NCI-H2029 treated with DMSO at 0.1 percent for 48 hours (cell line): ENCODE data around the gene CFHR5.
"Not testable (repeated sequence)": the region's sequence is repeated elsewhere in the genome, so short reads cannot be mapped to it uniquely, and the experiment has no call there.

Source experiments
- DNase-seq: peaks from one replicate; lab custom pipeline; 2025; lab: John Stamatoyannopoulos, UW

Gene CFHR5

DNA sequence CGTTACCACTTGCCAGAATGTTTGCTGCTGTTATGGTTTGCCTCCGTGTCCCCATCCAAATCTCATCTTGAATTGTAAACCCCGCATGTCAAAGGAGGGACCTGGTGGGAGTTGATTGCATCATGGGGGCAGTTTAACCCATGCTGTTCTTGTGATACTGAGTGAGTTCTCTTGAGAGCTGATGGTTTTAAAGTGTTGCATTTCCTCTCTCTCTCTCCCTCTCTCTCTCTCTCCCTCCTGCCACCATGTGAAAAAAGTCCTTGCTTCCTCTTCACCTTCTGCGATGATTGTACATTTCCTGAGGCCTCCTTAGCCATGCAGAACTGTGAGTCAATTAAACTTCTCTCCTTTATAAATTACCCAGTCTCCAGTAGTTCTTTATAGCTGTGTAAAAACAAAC is 44.4 kb downstream of the CFHR5 start:
- DNase-seq, result no peak

DNA sequence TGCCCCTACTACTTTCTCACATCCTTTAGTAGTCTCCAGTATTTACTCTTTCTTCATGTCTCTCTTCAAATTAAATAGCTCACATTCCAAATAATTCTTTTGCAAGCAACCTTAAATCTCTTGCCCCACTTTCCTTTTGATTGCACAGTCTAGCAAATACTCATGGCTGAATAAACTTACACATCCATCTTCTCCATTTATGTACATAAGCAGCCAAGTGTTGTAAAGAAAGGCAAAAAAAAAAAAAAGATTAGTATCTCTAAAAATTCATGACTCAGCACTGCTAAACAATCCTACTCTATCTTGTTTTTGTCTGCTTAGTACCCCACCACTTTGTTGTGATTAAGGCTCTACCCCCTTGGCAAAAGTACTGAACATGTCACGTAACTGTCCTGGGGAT is 47.1 kb downstream of the CFHR5 start:
- no peak for DNase-seq

DNA sequence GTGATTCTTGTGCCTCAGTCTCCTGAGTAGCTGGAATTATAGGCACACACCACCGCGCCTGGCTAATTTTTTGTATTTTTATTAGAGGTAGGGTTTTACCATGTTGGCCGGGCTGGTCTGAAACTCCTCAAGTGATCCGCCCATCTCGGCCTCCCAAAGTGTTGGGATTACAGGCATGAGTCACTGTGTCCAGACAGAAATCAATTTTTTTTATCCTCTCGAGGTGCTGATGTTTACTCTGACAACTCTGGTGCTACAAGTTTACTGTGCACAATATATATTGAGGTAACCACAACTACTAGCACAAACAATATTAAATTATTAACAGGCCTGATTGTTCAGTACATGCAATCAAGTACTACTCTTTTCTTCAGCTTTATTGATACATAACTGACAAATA is 50.0 kb downstream of the CFHR5 start:
- DNase-seq, result no peak

GRCh38 chr1:197029749-197030148 is 52.4 kb downstream of the CFHR5 start:
- no peak for DNase-seq

DNA sequence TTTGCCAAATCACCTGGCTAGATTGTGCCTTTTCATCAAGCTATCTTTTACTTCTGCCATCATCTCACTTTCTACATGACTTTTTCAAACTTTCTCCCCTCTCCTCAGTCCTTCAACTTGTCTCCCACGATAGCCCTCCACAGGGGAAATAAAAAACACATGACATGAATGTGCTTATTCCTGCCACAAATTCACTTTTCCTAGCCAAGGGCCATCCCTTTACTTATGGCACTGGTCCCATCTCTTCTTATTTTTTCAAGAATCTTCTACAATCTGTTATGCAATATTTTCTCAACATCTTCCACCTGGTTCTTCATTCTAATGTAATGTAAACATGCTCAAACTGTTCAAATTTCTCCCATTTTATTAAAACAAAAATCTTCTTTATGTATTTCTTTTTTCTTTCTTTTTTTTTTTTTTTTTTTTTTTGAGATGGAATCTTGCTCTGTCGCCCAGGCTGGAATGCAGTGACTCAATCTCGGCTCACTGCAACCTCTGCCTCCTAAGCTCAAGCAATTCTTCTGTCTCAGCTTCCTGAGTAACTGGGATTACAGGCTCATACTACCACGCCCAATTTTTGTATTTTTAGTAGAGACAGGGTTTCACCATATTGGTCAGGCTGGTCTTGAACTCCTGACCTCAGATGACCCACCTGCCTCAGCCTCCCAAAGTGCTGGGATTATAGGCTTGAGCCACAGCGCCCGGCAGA is 57.4 kb downstream of the CFHR5 start:
- DNase-seq, result not testable (repeated sequence)

- DNase-seq, result no peak
Observed at GRCh38 chr1:197036861-197037260, 59.5 kb downstream of the CFHR5 start.

DNA sequence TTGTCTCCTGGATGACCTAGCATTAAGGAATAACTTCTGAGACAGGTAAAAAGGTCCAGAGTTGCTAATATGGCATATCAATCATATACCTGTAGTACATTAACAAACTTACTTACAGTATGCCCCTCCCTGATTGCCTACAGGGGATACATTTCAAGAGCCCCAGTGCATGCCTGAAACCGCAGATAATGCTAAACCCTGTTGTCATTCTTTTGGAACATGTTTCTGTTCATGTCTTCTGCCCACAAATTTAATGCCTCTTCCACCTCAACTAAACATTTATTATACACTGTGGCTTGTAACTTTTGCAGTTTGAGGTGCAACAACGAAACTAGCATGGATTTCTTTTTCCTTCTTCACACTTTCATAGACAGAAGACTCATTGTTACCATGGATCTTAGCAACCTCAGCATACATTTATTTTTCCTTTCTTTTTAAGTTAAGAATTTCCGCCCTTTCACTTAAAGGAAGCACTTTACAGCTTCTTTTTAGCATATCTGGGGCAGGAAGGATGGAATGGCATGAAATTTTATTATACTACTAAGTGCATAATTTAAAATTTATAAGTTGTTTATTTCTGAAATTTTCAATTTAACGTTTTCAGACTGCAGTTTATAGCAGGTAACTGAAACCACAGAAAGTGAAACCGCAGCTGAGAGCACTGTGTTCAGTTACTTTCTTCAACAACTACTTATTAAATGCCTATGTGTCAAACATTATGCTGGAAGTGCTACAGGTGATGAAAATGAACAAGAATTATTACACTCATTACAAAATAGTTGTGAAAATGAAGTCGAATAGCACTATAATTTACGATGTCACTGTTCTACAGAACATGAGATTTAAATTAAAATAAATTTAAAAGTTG is 64.4 kb downstream of the CFHR5 start:
- no peak for DNase-seq

DNA sequence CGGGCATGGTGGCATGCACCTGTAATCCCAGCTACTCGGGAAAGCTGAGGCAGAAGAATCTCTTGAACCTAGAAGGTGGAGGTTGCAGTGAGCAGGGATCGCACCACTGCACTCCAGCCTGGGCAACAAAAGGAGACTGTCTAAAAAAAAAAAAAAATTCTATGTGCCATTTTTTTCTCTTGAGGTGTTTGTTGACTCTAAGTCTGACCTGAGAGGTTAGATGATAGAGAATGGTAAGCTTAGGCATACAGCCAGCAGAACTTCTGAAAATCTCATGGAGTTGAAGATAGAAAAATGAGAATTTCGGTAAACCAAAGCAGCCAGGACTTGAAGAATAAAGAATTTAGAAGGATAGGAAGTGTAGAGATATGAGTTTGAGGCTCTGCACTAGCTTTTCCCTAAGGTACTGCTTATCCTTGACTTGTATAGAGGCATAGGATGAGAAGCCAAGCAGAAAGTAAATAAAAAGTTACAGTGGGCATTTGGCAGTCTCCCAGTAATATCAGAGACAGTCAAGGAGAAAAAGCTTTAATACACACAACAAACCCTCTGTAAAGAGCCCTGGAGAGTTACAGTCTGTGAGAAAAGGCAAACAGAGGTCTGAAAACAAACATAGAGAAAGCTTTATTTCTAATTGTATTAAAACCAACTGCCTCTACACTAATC is 65.5 kb downstream of the CFHR5 start:
- peak; percentile 68 for DNase-seq

GRCh38 chr1:197049100-197049499 is 71.7 kb downstream of the CFHR5 start:
- no peak for DNase-seq
